Activated naive CD8-positive, alpha-beta T cell treated with anti-CD3 and anti-CD28 coated beads, Interleukin-2, amount 50 U/mL, for 24 hours (primary cell): ENCODE data around the gene DRAXIN.
A peak's percentile ranks its signal among the peaks of the same experiment; 100 is the strongest.
"Not testable (repeated sequence)": the region's sequence is repeated elsewhere in the genome, so short reads cannot be mapped to it uniquely, and the experiment has no call there.

Source experiments
- ATAC-seq: fragments of 150-1000 bp; cut with Tn5 transposase; one replicate; pipeline ENCODE4 v1.10.0; 2021
- DNase-seq: peaks from one replicate; pipeline ENCODE4 v3.0.0; 2021
- H3K27ac Mint-ChIP-seq: one replicate; pipeline ENCODE4 v1.8.0; 2021; ENCODE audit warnings: mild to moderate bottlenecking, mixed read lengths
- H3K27me3 Mint-ChIP-seq: one replicate; pipeline ENCODE4 v1.8.0; 2021; ENCODE audit warnings: mixed read lengths
- H3K36me3 Mint-ChIP-seq: one replicate; pipeline ENCODE4 v1.8.0; 2021; ENCODE audit warnings: low read depth, mixed read lengths
- H3K4me1 Mint-ChIP-seq: one replicate; pipeline ENCODE4 v1.8.0; 2021; ENCODE audit warnings: mixed read lengths
- H3K4me3 Mint-ChIP-seq: one replicate; pipeline ENCODE4 v1.8.0; 2021; ENCODE audit warnings: mild to moderate bottlenecking, moderate library complexity, mixed read lengths
- H3K9me3 Mint-ChIP-seq: one replicate; pipeline ENCODE4 v1.8.0; 2021; ENCODE audit warnings: mixed read lengths

The DRAXIN gene

DNA sequence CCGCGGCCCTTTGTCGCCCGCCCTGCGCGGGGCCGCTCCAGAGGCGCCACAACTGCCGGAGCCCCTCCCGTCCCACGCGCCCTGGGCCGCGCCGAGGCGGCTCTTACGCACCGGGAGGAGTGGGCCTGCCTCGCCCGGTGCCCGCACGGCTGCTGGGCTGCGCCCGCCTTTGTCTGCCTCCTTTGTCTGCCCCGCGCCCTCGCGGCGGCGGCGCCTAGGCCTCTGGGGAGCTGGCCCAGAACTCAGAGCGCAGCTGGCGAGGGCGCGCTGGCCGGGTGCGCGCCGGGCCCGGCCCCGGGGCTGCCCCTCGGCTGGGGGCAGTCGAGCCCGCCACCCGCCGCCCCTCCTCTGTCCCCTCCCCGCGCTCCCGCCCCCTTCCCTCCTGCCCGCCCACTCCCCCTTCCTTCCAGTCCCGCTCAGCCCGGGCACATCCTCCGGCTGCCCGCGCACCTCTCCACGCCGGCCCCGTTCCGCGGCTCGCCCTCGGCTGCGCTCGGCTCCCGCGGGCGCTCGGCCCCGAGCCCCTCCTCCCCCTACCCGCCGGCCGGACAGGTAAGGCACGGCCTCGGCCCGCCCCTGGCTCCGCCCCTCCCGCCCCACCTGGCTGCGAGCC lies at the start of gene DRAXIN:
Gene DRAXIN, plus strand, starts transcription at position 409 of the 613 bp plus-strand sequence. CDS start 14,549 bp downstream, outside the sequence.
- Mint-ChIP-seq H3K27ac (no peak within 1 kb of the TSS), H3K36me3 (no peaks in the 10 kb centered on the region), H3K27me3 (peaks cover 42% of the 10 kb centered on the region), H3K9me3 (no peaks in the 10 kb centered on the region), H3K4me1 (peaks cover 24% of the 10 kb centered on the region), H3K4me3 (peak within 1 kb of the TSS; percentile 63)
- ATAC-seq (no peak), DNase-seq (no peak)

GRCh38 chr1:11641776-11642305 lies 49.7 kb upstream of the DRAXIN start:
- no peak for DNase-seq
- H3K27ac Mint-ChIP-seq, result no peak overlapping the region
- peaks cover 6% of the 10 kb centered on the region for H3K27me3 Mint-ChIP-seq
- no peaks in the 10 kb centered on the region for H3K9me3 Mint-ChIP-seq
- no peaks in the 10 kb centered on the region for H3K36me3 Mint-ChIP-seq
- H3K4me3 Mint-ChIP-seq, result no peak overlapping the region
- H3K4me1 Mint-ChIP-seq, result no peaks in the 10 kb centered on the region
- no peak for ATAC-seq

DNA sequence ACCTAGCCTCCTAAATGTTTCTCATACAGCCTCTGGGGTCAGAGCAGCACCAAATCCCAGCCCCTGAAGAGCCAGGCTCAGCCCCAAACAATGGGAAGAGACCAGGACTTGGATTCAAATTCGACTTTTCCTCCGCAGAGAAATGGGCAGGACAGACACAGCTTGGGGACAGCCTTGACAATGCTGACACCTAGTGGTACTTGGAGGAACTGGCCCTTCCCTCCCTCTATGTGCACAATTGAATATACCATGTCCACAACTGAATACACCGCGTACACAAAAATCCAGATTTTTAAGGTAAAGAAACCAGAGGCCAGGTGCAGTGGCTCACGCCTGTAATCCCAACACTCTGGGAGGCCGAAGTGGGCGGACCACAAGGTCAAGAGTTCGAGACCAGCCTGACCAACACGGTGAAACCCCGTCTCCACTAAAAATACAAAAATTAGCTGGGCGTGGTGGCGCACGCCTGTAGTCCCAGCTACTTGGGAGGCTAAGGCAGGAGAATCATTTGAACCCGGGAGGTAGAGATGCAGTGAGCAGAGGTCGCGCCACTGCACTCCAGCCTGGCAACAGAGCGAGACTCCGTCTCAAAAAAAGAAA lies 49.0 kb upstream of the DRAXIN start:
- not testable (repeated sequence) for H3K27ac Mint-ChIP-seq, H3K36me3 Mint-ChIP-seq, H3K9me3 Mint-ChIP-seq, H3K27me3 Mint-ChIP-seq, H3K4me1 Mint-ChIP-seq, H3K4me3 Mint-ChIP-seq
- DNase-seq (peak; percentile 71), ATAC-seq (peak; percentile 73)

GRCh38 chr1:11643782-11644181 lies 47.7 kb upstream of the DRAXIN start:
- H3K36me3 Mint-ChIP-seq, result no peaks in the 10 kb centered on the region
- no peaks in the 10 kb centered on the region for H3K4me1 Mint-ChIP-seq
- no peak overlapping the region for H3K4me3 Mint-ChIP-seq
- DNase-seq, result no peak
- H3K27ac Mint-ChIP-seq, result no peak overlapping the region
- no peaks in the 10 kb centered on the region for H3K9me3 Mint-ChIP-seq
- no peak for ATAC-seq
- peaks cover 4% of the 10 kb centered on the region for H3K27me3 Mint-ChIP-seq

- H3K36me3 Mint-ChIP-seq, result no peaks in the 10 kb centered on the region
- H3K4me3 Mint-ChIP-seq, result no peak overlapping the region
- ATAC-seq (no peak), DNase-seq (no peak)
- H3K9me3 Mint-ChIP-seq, result no peaks in the 10 kb centered on the region
- H3K4me1 Mint-ChIP-seq, result peaks cover 8% of the 10 kb centered on the region
- no peak overlapping the region for H3K27ac Mint-ChIP-seq
- peaks cover 2% of the 10 kb centered on the region for H3K27me3 Mint-ChIP-seq
These were observed 46.2 kb upstream of the DRAXIN start for GRCh38 chr1:11645270-11645669.

- DNase-seq (peak; percentile 90), ATAC-seq (peak; percentile 40)
- Mint-ChIP-seq H3K4me1 (peaks cover 12% of the 10 kb centered on the region), H3K9me3 (no peaks in the 10 kb centered on the region), H3K27ac (no peak overlapping the region), H3K4me3 (no peak overlapping the region), H3K27me3 (peaks cover 2% of the 10 kb centered on the region), H3K36me3 (no peaks in the 10 kb centered on the region)
These were observed 45.7 kb upstream of the DRAXIN start for GRCh38 chr1:11645670-11646265.

GRCh38 chr1:11646317-11646716 lies 45.2 kb upstream of the DRAXIN start:
- H3K27ac Mint-ChIP-seq, result no peak overlapping the region
- DNase-seq, result no peak
- H3K27me3 Mint-ChIP-seq, result peaks cover 2% of the 10 kb centered on the region
- no peaks in the 10 kb centered on the region for H3K36me3 Mint-ChIP-seq
- no peak overlapping the region for H3K4me3 Mint-ChIP-seq
- no peaks in the 10 kb centered on the region for H3K9me3 Mint-ChIP-seq
- H3K4me1 Mint-ChIP-seq, result peaks cover 17% of the 10 kb centered on the region
- no peak for ATAC-seq

GRCh38 chr1:11647333-11647732 lies 44.2 kb upstream of the DRAXIN start:
- H3K27ac Mint-ChIP-seq, result no peak overlapping the region
- DNase-seq (no peak), ATAC-seq (no peak)
- no peaks in the 10 kb centered on the region for H3K9me3 Mint-ChIP-seq
- H3K4me3 Mint-ChIP-seq, result no peak overlapping the region
- H3K36me3 Mint-ChIP-seq, result no peaks in the 10 kb centered on the region
- H3K4me1 Mint-ChIP-seq, result peaks cover 18% of the 10 kb centered on the region
- peaks cover 2% of the 10 kb centered on the region for H3K27me3 Mint-ChIP-seq

- DNase-seq, result no peak
- H3K9me3 Mint-ChIP-seq, result no peaks in the 10 kb centered on the region
- H3K27ac Mint-ChIP-seq, result no peak overlapping the region
- H3K27me3 Mint-ChIP-seq, result peaks cover 2% of the 10 kb centered on the region
- no peak for ATAC-seq
- H3K36me3 Mint-ChIP-seq, result no peaks in the 10 kb centered on the region
- no peak overlapping the region for H3K4me3 Mint-ChIP-seq
- peaks cover 18% of the 10 kb centered on the region for H3K4me1 Mint-ChIP-seq
These were observed 43.5 kb upstream of the DRAXIN start for GRCh38 chr1:11648039-11648438.

DNA sequence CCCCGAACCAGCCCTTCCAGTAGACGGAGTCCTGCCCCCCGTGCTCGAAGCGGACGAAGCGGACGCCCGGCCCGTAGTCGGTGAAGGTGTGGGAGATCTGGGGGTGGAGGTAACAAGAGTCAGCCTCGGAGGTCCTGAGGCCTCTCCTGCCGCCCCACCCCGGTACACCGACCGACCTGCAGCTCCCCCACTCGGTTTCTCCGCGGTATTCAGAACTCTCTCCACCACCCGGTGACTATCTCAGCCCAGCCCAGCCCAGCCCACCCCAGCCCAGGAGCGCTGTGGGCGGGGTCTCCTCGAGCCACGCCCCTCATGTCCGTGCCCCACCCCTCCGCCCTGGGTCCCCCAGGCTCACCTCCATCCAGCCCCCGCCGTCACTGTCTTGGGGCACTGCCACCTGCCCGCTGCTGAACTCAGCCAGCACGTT lies 42.8 kb upstream of the DRAXIN start:
- Mint-ChIP-seq H3K9me3 (no peaks in the 10 kb centered on the region), H3K27ac (no peak overlapping the region), H3K4me3 (no peak overlapping the region), H3K4me1 (peaks cover 18% of the 10 kb centered on the region), H3K27me3 (peaks cover 2% of the 10 kb centered on the region), H3K36me3 (no peaks in the 10 kb centered on the region)
- ATAC-seq (no peak), DNase-seq (peak; percentile 50)

DNA sequence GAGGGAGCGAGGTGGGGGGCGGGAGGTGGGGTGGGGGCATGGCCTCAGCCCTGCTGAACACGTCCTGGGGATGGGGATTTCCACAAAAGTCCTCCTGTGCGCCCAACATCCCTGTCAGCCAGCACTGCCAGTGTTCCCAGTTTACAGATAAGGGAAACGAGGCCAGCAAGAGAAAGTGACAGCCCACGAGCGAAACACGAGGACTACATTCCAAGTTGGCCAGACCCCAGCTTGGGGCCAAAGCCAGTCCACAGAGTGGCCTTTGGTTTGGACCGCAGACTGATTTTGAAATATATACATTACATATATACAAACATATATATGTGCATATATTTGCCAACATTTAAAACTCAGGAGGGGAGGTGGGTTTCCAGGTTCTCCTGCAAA lies 42.3 kb upstream of the DRAXIN start:
- H3K9me3 Mint-ChIP-seq, result no peaks in the 10 kb centered on the region
- H3K27ac Mint-ChIP-seq, result no peak overlapping the region
- DNase-seq (no peak), ATAC-seq (no peak)
- peaks cover 18% of the 10 kb centered on the region for H3K4me1 Mint-ChIP-seq
- H3K4me3 Mint-ChIP-seq, result no peak overlapping the region
- no peaks in the 10 kb centered on the region for H3K36me3 Mint-ChIP-seq
- H3K27me3 Mint-ChIP-seq, result peaks cover 2% of the 10 kb centered on the region

DNA sequence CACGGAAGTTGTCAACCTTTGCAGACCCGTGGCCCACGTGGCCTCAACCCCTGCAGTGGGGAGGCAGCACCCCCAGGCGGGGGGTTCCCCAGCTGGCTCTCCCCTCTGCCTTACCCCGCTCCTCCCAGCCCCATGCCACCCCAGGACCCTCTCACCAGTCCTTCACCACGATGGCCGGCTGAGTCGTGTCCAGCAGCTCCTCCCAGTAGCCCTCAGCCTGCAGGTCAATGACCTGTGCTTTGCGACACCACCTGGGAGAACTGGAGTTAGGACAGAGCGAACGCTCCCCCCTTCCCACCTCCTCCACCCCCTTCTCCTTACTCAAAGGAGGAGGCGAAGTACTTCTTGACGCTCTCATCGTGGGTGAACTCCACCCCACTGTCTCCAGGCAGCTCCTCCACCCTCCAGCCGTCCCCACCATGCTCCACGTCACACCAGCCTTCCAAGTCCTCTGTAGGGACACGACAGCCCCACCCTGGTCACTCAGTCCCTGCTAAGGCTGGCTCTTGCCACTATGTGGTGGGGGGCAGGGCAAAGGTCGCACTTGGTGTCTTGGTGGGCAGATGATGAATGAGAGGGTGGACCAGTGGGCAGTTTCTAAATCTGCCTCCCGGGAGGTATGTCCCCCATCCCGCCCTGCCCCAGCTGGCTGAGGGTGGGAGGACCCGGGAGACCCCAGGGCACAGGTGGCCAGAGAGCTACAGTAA lies 41.7 kb upstream of the DRAXIN start:
- Mint-ChIP-seq H3K4me1 (peaks cover 18% of the 10 kb centered on the region), H3K27me3 (peaks cover 2% of the 10 kb centered on the region), H3K9me3 (no peaks in the 10 kb centered on the region), H3K27ac (peak overlapping the region; percentile 22), H3K4me3 (peak overlapping the region; percentile 17), H3K36me3 (no peaks in the 10 kb centered on the region)
- ATAC-seq (peak; percentile 1), DNase-seq (peak; percentile 15)

- peak; percentile 88 for DNase-seq
- Mint-ChIP-seq H3K36me3 (no peaks in the 10 kb centered on the region), H3K9me3 (no peaks in the 10 kb centered on the region), H3K27ac (peak overlapping the region; percentile 69), H3K4me3 (peak overlapping the region; percentile 70), H3K27me3 (peaks cover 2% of the 10 kb centered on the region), H3K4me1 (peaks cover 21% of the 10 kb centered on the region)
- ATAC-seq, result peak; percentile 79
These were observed 41.0 kb upstream of the DRAXIN start for GRCh38 chr1:11650331-11650991.

GRCh38 chr1:11651017-11651416 lies 40.5 kb upstream of the DRAXIN start:
- H3K27me3 Mint-ChIP-seq, result peaks cover 2% of the 10 kb centered on the region
- no peaks in the 10 kb centered on the region for H3K36me3 Mint-ChIP-seq
- ATAC-seq (no peak), DNase-seq (no peak)
- H3K27ac Mint-ChIP-seq, result peak overlapping the region; percentile 69
- H3K9me3 Mint-ChIP-seq, result no peaks in the 10 kb centered on the region
- peak overlapping the region; percentile 70 for H3K4me3 Mint-ChIP-seq
- H3K4me1 Mint-ChIP-seq, result peaks cover 26% of the 10 kb centered on the region
